ENCODE results near the gene HOXC11.

- TF ChIP-seq POLR2A (IDR thresholded peaks at IDR 0.05): no peak
- no peak for TF ChIP-seq POLR2AphosphoS5 (IDR thresholded peaks at IDR 0.05)
These were observed 1.4 kb downstream of the HOXC11 start, which contains the start of gene HOTAIR for GRCh38 chr12:53974084-53975063.

All from prostate gland (tissue), 1 donor.